GM18867 (cell line): ENCODE data around the gene SNRK.
"Not testable (repeated sequence)": the region's sequence is repeated elsewhere in the genome, so short reads cannot be mapped to it uniquely, and the experiment has no call there.

Experiments used
- ATAC-seq: cut with Tn5 transposase; IDR thresholded peaks from one replicate; pipeline ENCODE4 v1.9.1; 2021; ENCODE audit warnings: mild to moderate bottlenecking, moderate library complexity; ENCODE audit not compliant: unreplicated experiment

The SNRK gene

GRCh38 chr3:43345246-43345645 is 58.9 kb downstream of the SNRK start:
- ATAC-seq, result no peak

DNA sequence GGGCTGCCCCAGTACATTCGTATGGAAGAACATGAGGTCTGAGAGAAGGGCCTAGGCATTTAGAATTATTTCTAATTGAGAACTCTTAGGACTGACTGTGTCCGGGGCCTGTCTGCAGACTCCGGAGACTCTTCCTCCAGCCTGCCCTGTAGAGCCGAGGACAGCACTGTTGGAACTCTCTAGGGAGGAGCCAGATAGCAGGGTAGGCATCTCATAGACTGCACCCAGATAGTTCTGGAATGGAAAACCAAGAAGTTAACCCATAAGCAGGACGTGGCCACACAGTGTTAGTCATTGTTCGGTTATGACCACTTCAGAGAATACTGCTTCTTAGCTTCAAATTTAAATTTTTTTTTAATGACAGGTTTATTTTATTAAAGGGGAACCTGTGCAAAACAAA is 59.5 kb downstream of the SNRK start:
- no peak for ATAC-seq

DNA sequence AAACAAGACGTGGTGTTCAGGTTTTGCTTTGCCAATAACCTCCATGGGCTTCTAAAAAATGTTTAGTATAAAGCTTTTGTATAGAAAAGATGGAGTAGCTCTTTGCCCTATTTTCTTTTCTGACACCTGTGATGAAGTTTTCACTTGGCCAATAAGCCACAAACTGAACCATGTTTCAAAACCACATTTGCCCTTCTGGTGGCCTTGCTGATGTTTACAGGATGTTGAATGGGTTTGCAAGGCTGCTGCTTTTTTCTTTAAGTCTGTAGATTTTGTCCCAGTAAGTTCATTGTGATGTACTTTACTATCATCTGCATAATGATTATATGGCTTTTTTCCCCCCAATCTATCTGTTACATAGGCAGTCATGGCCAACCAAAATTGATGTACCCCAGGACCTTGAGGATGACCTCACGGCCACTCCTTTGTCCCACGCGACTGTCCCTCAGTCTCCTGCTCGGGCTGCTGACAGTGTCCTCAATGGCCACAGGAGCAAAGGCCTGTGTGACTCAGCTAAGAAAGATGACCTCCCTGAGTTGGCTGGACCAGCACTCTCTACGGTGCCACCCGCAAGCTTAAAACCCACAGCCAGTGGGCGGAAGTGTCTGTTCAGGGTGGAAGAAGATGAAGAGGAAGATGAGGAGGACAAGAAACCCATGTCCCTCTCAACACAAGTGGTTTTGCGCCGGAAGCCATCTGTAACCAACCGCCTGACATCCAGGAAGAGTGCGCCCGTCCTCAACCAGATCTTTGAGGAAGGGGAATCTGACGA is 60.8 kb downstream of the SNRK start:
- ATAC-seq, result no peak

GRCh38 chr3:43347774-43348173 is 61.4 kb downstream of the SNRK start:
- no peak for ATAC-seq

DNA sequence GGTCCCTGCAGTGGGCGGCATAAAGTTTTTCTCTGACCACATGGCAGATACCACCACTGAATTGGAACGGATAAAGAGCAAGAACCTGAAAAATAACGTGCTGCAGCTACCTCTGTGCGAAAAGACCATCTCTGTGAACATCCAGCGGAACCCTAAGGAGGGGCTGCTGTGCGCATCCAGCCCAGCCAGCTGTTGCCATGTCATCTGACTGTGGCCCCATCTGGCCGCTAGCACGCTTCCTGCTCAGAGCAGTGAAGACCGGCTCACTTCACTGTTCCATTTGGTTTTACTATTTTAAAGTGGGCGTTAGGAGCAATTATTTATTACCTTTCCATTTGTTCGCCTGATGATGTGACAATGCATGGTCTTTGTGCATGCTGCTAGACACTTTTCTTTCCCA is 62.0 kb downstream of the SNRK start:
- no peak for ATAC-seq

DNA sequence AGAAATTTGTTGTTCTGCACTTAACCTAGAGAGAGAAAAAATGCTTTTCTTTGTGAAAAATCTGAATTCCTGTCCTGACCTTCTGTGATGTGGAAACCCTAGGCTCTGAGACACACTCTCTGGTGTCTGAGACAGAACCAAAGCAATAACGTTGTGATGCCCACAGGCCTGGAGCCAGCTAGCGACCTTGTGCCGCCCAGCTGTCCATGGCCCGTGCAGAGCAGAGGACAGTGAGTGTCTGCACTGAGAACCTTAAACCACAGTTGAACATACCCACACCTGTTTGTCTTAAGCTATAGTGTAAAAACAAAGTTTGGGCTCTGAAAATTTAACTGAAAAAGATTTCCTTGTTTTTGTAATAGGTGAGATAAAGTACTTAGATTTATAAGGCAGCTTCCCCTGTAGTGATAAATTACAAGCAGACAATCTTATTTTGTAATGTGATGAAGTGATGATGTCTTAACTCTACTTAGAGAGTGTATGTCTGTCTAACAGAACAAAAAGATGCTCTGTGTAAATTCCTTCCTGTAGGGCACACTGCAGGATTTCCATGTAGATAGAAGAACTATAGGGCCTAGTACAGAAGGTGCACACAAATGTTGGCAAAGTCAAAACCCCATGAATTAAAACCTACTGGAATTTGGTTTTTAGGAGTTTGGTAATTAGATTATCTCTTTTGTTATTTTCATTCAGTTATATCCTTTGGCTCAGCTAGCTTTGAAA is 62.7 kb downstream of the SNRK start:
- ATAC-seq, result no peak

DNA sequence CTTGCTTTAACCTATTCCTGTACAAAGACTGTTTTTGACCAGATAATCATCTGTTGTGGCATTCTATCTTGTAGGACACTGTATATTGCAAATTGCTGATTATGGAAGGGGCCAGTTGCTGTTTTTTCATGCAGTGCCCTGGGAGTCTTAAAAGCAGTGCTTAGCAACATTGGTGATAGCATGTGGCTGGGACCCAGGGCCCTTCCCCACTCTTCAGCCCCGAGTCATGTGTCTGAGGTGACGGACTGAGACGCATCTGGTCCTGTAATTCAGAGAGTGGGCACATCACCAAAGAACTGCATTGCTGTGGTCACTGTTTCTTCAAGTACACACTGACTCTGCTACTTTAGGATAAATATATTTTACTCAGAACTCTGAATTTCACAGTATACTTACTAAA is 63.4 kb downstream of the SNRK start:
- ATAC-seq, result no peak

GRCh38 chr3:43353393-43353792 is 67.1 kb downstream of the SNRK start:
- ATAC-seq, result no peak

DNA sequence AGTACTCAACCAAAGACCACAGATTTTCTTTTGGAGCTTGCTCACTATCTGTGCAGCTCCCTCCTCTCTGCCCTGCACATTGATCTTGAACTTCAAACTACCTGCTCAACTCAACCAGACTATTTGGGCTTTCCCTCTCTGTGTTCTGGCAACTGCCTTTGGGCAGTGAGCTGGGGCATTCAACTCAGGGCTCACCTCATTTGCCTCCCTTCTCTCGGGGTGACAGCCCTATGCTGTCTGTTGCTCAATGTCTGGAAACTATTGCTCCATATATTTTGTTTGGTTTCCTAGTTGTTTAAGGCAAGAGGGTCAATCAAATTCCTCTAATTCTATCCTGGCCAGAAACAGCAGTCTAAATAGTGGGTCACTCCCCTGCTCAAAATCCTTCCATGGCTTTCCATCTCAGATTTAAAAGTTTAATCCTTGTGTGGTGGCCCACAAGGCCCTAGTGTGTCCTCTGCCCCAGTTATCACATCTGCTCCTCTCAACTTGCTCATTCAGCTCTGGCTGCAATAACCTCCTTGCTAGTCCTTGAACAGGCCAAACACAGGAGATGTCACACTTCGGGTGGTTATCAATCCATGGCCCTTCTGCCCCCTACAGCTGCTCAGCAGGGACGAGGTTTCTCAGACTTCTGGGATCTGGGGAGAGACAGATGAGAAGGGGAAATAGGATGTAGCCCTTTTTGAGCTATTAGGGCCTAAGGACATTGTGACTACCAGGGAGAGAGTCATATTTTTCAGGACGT is 67.8 kb downstream of the SNRK start:
- no peak for ATAC-seq

- ATAC-seq, result not testable (repeated sequence)
Observed at GRCh38 chr3:43356033-43356432, 69.7 kb downstream of the SNRK start.

- ATAC-seq, result no peak
Observed at GRCh38 chr3:43361077-43361476, 74.7 kb downstream of the SNRK start.

- ATAC-seq, result no peak
Observed at GRCh38 chr3:43362183-43362582, 75.8 kb downstream of the SNRK start.

DNA sequence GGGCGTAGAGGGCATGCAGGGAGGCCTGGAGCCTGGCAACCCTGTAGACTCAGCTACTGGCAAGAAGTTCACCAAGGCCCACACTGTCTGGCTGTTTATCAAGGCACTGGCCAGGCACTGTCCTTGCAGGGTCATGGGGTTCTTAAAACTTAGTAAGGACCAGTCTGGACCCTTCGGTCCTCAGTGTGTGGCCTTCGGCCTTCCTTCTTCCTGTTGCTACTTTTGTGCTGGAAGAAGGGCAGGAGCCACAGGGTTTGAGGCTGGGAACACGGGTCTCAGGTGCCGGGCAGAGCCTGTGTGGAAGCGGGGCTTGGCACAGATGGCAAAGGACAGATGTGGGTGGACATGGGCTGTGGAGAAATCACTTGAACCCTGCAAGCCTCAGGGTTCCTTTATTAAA is 76.6 kb downstream of the SNRK start:
- no peak for ATAC-seq

DNA sequence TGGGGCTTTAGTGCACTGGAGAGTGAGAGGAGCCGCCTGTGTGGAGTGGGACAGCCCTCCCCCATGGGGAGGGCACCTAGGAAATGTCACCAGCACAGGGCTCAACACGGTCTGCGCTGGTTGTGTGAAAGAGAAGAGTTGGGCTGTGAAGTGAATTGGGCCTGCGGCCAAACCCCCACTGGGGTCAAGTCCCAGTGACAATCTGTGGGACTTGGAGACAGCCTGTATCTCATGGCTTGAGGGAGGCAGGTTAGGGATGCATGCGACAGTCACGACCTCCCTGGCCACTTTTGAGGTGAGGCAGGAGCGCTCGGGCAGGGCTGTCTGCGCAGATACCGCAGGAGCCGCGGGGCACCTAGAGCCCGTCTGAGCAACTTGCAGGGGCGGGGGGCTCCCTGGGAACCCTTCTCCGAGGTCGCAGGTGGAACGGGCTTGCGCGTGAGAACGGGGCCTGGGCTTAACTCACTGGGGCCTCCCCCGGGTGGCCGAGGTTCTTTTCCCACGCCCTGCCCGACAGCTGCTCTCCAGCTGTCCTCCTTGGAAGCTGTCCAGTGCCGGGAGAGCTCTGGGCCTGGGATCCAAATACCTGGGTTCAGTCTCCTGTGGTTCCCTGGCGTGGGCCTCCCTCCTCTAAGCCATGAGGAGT is 77.4 kb downstream of the SNRK start:
- no peak for ATAC-seq

DNA sequence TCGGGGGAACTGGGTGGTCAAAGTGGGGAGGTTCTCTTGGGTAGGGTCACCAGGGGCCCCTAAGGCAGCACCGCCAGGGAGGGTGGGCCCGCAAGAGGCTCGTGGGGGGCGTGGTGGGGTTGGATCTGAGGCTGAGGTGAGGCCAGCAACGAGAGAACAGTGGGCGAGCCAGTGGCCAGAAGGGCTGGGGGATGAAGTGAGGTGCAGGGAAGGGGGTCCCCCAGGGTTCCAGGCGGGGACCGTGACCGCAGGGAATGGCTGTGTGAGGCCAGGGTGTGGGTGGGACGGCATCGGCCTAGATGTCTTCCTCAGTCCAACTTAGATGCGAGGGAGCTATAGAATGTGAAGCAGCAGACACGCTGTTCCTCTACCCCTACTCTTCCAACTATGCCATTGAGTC is 78.2 kb downstream of the SNRK start:
- no peak for ATAC-seq

DNA sequence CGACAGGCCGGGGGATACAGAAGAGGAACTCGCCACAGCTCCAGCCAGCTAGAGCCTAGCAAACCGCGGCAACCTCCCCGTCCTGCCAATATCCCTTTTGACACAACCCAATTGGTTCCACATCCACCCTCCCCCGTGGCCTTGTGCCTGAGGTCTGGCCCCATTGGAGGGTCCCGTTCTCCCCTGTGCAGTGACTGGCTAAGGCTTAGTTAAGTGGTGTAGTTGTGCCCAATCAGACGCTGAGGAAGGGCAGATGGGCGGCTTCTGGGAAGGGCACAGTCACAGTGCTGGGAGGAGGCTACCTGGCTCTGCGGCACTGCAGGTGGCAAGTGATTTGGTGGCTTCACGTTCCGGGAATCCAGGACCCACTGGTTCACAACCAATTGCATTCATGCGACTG is 78.6 kb downstream of the SNRK start:
- ATAC-seq, result no peak

GRCh38 chr3:43365601-43366305 is 79.4 kb downstream of the SNRK start:
- ATAC-seq, result no peak

DNA sequence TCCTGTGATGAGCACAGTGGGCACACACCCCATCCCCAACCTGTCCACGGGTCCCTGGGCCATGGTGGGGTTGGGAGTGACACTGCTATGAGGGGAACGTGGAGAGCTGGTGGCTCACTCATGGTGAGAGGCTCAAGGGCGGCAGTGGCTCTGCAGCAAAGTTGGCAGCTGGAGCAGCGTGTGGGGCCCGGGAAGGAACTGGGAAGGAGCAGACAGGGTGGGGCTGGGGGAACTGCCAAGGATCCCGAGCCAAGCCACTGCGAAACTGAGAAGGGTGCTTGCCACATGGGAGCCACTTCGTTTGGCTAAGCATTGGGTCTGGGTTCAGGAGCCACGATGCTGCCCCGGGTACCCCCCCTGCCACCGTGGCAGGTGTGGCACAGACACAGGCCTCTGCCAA is 80.1 kb downstream of the SNRK start:
- no peak for ATAC-seq

DNA sequence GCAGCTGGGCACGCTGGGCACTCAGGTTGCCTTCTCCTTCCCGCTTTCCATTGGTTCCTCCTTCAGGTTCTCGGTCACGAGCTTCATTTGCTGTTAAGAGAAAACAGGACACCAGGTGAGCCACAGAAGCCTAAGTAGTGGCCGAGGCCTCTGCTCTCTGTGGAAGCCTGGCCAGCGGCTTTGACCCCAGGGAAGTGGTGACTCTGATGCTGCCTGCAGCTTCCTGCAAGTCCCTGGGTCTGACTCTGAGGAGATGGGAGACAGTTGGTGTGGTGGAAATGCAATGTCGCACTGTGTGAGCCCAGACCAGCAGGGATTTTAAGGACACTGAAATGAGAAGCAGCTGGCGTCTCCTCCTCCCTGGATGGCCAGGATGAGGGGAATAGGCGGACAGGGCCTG is 80.5 kb downstream of the SNRK start:
- ATAC-seq, result no peak

- ATAC-seq, result no peak
Observed at GRCh38 chr3:43369404-43370292, 83.3 kb downstream of the SNRK start.
